PC-9 (cell line): Measurements from ENCODE around the gene PHF8. TPM values are rescaled to one million over a fixed set of nuclear protein-coding genes. Genes with fewer than 3 reads are reported as not detected.

Experiments
- BruUV-seq: library from RNA; stranded (reverse); fragments of 400-500 nt; replicated peaks from 2 replicates; lab custom pipeline; 2021; lab: Mats Ljungman, UMichigan
- CTCF ChIA-PET: fragments of 300-600 bp; sonication (Branson Sonifier 250); formaldehyde crosslinking; loops from one replicate; lab custom pipeline; 2022; ENCODE audit warnings: antibody characterized with exemption; lab: Charles Lee
- POLR2A ChIA-PET: fragments of 300-600 bp; sonication (Branson Sonifier 250); formaldehyde crosslinking; loops from one replicate; lab custom pipeline; 2022; ENCODE audit warnings: antibody characterized with exemption; ENCODE audit not compliant: unreplicated experiment; lab: Charles Lee
- DNase-seq, 2 experiments: peaks; one replicate each; pipeline versions ENCODE4 v3.0.0 to v3.0.0-alpha.2; 2015 to 2022; ENCODE audit warnings: mixed read lengths in 1 of 2
- H2AFZ ChIP-seq: fragments of 200-600 bp; sonication (generic); 2 replicates; pipeline ENCODE4 v1.8.1; 2017; ENCODE audit warnings: antibody characterized with exemption
- H3F3A ChIP-seq: fragments of 200-600 bp; sonication (generic); 2 replicates; pipeline ENCODE4 v1.8.1; 2017; ENCODE audit warnings: antibody characterized with exemption, mild to moderate bottlenecking, low read depth; ENCODE audit not compliant: insufficient read depth
- H3K27ac ChIP-seq: fragments of 200-600 bp; sonication (generic); 2 replicates; pipeline ENCODE4 v1.6.1; 2016; ENCODE audit warnings: mixed run types
- H3K27me3 ChIP-seq: fragments of 200-600 bp; sonication (generic); 2 replicates; pipeline ENCODE4 v1.6.1; 2016; ENCODE audit warnings: low read depth, mixed run types; ENCODE audit not compliant: insufficient read depth
- H3K36me3 ChIP-seq: fragments of 200-600 bp; sonication (generic); 2 replicates; pipeline ENCODE4 v1.6.1; 2016; ENCODE audit warnings: low read depth, mixed run types
- H3K4me1 ChIP-seq: fragments of 200-600 bp; sonication (generic); replicated peaks from 2 replicates; pipeline ENCODE4 v1.6.1; 2016; ENCODE audit warnings: mixed run types; ENCODE audit not compliant: insufficient read depth
- H3K4me2 ChIP-seq: fragments of 200-600 bp; sonication (generic); 2 replicates; pipeline ENCODE4 v1.6.1; 2017; ENCODE audit warnings: mixed run types
- H3K4me3 ChIP-seq: fragments of 200-600 bp; sonication (generic); 2 replicates; pipeline ENCODE4 v1.6.1; 2016; ENCODE audit warnings: mixed run types
- H3K79me2 ChIP-seq: fragments of 200-600 bp; sonication (generic); 2 replicates; pipeline ENCODE4 v1.6.1; 2017; ENCODE audit warnings: low read depth, mixed run types
- H3K9me2 ChIP-seq: fragments of 200-600 bp; sonication (generic); 2 replicates; pipeline ENCODE4 v1.8.1; 2017; ENCODE audit warnings: mild to moderate bottlenecking; ENCODE audit not compliant: insufficient read depth
- H3K9me3 ChIP-seq: fragments of 200-600 bp; sonication (generic); 2 replicates; pipeline ENCODE4 v1.8.1; 2016; ENCODE audit warnings: low read depth; ENCODE audit not compliant: insufficient read depth
- H4K20me1 ChIP-seq: fragments of 200-600 bp; sonication (generic); 2 replicates; pipeline ENCODE4 v1.8.1; 2017; ENCODE audit not compliant: insufficient read depth
- CTCF ChIP-seq: fragments of 200-600 bp; sonication (generic); conservative IDR thresholded peaks from 2 replicates; pipeline ENCODE4 v1.6.1; 2017; ENCODE audit warnings: mixed run types, antibody characterized with exemption, mild to moderate bottlenecking, moderate library complexity
- EZH2 ChIP-seq: fragments of 200-600 bp; sonication (generic); IDR thresholded peaks from 2 replicates; pipeline ENCODE4 v1.8.0; 2017; ENCODE audit warnings: antibody characterized with exemption, low read depth
- intact Hi-C: fragments of 100-400 bp; cut with micrococcal nuclease; formaldehyde crosslinking; loops from one replicate; pipeline ENCODE4 v1.10.0; 2022; ENCODE audit not compliant: unreplicated experiment
- total RNA-seq: library from RNA; stranded (reverse); gene quantifications from 2 replicates; pipeline ENCODE4 v1.2.3, GENCODE V29; 2021

Gene PHF8
- total RNA-seq, 1 experiment from 2014 or later = 40.0 TPM

GRCh38 chrX:53939127-53939526, 105.1 kb downstream of the PHF8 start:
- Histone ChIP-seq H4K20me1 (no peaks in the 10 kb centered on the region), H3K27ac (no peak overlapping the region), H3K27me3 (no peaks in the 10 kb centered on the region), H3K9me2 (no peaks in the 10 kb centered on the region), H3K4me2 (no peak overlapping the region), H3K4me1 (no peaks in the 10 kb centered on the region), H3F3A (no peaks in the 10 kb centered on the region), H3K9me3 (no peaks in the 10 kb centered on the region), H3K4me3 (no peak overlapping the region), H3K79me2 (no peaks in the 10 kb centered on the region), H2AFZ (no peak overlapping the region), H3K36me3 (no peaks in the 10 kb centered on the region)
- intact Hi-C loops = no loop called here
- no TSS peak for BruUV-seq
- ChIA-PET CTCF (no interaction called here), POLR2A (no interaction called here)
- TF ChIP-seq EZH2 = no peak
- TF ChIP-seq CTCF = no peak
- DNase-seq = no peak

- no peaks in the 10 kb centered on the region for H3K9me2 ChIP-seq
- H2AFZ ChIP-seq = no peak overlapping the region
- no peaks in the 10 kb centered on the region for H3K79me2 ChIP-seq
- H3F3A ChIP-seq = no peaks in the 10 kb centered on the region
- no peaks in the 10 kb centered on the region for H3K36me3 ChIP-seq
- H3K27ac ChIP-seq = no peak overlapping the region
- H3K4me3 ChIP-seq = no peak overlapping the region
- ChIA-PET POLR2A (no interaction called here), CTCF (no interaction called here)
- DNase-seq = no peak
- no peaks in the 10 kb centered on the region for H3K9me3 ChIP-seq
- no TSS peak for BruUV-seq
- no peak overlapping the region for H3K4me2 ChIP-seq
- no peak for TF ChIP-seq EZH2
- no peak for TF ChIP-seq CTCF
- H4K20me1 ChIP-seq = no peaks in the 10 kb centered on the region
- H3K27me3 ChIP-seq = no peaks in the 10 kb centered on the region
- intact Hi-C loops = no loop called here
- H3K4me1 ChIP-seq = no peaks in the 10 kb centered on the region
Measured at GRCh38 chrX:53930515-53931380, 113.5 kb downstream of the PHF8 start.

GRCh38 chrX:53926030-53926429, 118.2 kb downstream of the PHF8 start:
- Histone ChIP-seq H3K9me2 (no peaks in the 10 kb centered on the region), H2AFZ (no peak overlapping the region), H3K4me1 (no peaks in the 10 kb centered on the region), H3K27me3 (no peaks in the 10 kb centered on the region), H3K79me2 (no peaks in the 10 kb centered on the region), H3K36me3 (no peaks in the 10 kb centered on the region), H4K20me1 (no peaks in the 10 kb centered on the region), H3K27ac (no peak overlapping the region), H3K9me3 (no peaks in the 10 kb centered on the region), H3K4me3 (no peak overlapping the region), H3F3A (no peaks in the 10 kb centered on the region), H3K4me2 (no peak overlapping the region)
- BruUV-seq = no TSS peak
- POLR2A ChIA-PET = no interaction called here
- intact Hi-C loops = no loop called here
- no peak for DNase-seq
- TF ChIP-seq EZH2 = no peak
- no peak for TF ChIP-seq CTCF
- CTCF ChIA-PET = interaction anchor here (0.6 kb wide), 1 partner anchor 89 kb away, joined by 4 read pairs; no protein-coding TSS in a partner anchor
